ENCODE results near the gene CLCNKB. TPM values are rescaled to one million over a fixed set of nuclear protein-coding genes. Genes with fewer than 3 reads are reported as not detected.

CLCNKB gene
- total RNA-seq, 1 experiment from 2014 or later = 0.81 TPM

DNA sequence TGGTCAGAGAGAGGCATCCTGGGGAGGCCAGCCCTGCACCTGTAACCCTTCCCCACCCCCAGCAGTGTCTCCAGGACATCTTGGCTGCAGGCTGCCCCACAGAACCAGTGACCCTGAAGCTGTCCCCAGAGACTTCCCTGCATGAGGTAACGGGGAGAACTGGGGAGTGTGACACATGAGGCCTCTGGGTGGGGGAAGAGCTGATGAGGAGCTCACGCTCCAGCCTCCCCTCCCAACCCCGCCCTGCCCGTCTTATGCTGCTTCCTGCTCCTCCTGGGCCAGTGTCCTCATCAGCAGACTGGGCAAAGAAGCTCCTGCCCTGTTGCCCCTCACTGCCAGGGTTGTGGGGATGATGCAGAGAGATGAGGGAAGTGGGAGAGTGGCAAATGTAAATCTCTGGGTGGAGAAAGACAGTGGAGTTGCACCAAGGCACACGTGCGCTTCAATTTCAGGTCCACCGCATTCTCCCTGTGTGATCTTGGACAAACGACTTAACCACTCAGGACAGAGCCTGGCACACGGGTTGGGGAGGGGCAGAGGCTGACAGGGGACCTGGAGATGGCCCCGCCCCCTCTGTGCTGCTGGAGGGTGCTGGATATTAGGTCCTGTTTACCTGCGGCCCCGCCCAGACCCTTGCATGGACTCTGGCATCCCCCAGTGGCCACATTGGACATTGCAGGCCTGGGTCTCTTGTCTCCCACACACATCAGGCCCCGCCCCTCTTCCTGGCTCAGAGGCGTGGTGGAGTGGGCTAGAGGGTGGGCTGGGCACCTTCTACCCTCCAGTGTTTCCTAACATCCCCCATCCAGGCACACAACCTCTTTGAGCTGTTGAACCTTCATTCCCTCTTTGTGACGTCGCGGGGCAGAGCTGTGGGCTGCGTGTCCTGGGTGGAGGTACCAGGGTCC, 12.3 kb downstream of the CLCNKB start:
- H3K27ac ChIP-seq (ENCODE audit: low read depth, low read length) = no peak overlapping the region
- no TSS peak for BruUV-seq (replicated peaks)
- no peaks in the 10 kb centered on the region for H3K9me3 ChIP-seq (ENCODE audit: control insufficient read depth in 1 of 2, insufficient read depth in 1 of 2, low read depth in 1 of 2, low read length in 2 of 2)
- H3K4me3 ChIP-seq (replicated peaks in 1 of 2; ENCODE audit: low read depth in 1 of 2, low read length in 2 of 2) = no peak overlapping the region
- CTCF ChIA-PET = interaction anchor here (0.6 to 1.7 kb wide), 4 partner anchors 12 to 49 kb away, joined by 3 to 5 read pairs (median 4); no protein-coding TSS in a partner anchor
- H2AFZ ChIP-seq (ENCODE audit: low read depth, low read length, poor library complexity, severe bottlenecking) = no peak overlapping the region
- no peaks in the 10 kb centered on the region for H3K9me2 ChIP-seq (ENCODE audit: insufficient read depth)
- peaks cover 4 to 9% of the 10 kb centered on the region in 2 experiments; a peak in 3 of 4 replicates for H3K4me1 ChIP-seq (ENCODE audit: control insufficient read depth in 1 of 2, insufficient read depth in 2 of 2, low read length in 2 of 2)
- no peaks in the 10 kb centered on the region for H3K79me2 ChIP-seq (ENCODE audit: insufficient read depth, low read length)
- intact Hi-C loops (cut with micrococcal nuclease) = loop anchor here (1.0 kb wide), 1 partner anchor 47 kb away; no protein-coding TSS in a partner anchor
- H3K4me2 ChIP-seq (ENCODE audit: low read length) = peak overlapping the region; percentile 40; the same call in 1 of the 2 replicates
- peak; percentile 87 for DNase-seq (ENCODE audit: low read depth, low spot score)
- H3K27me3 ChIP-seq (ENCODE audit: insufficient read depth, low read length) = no peaks in the 10 kb centered on the region
- H3K36me3 ChIP-seq (ENCODE audit: control insufficient read depth in 1 of 2, insufficient read depth in 2 of 2, low read length in 2 of 2) = no peaks in the 10 kb centered on the region
- POLR2A ChIA-PET = no interaction called here
- no peaks in the 10 kb centered on the region for H4K20me1 ChIP-seq (ENCODE audit: insufficient read depth)
- peak; percentile 95 for ATAC-seq
- H3K9ac ChIP-seq (ENCODE audit: low read length) = no peak overlapping the region
- RAD21 ChIA-PET (ENCODE audit: low non-redundant PET in 1 of 2, low total read pairs in 2 of 2, uncharacterized antibody in 2 of 2, unreplicated experiment in 2 of 2) = interaction anchor here in 1 of 2 experiments (1.0 kb wide), 1 partner anchor 46 kb away, joined by 3 read pairs; no protein-coding TSS in a partner anchor
- TF ChIP-seq ZNF274 (IDR thresholded peaks at IDR 0.05; ENCODE audit: low read depth, low read length) = no peak
- TF ChIP-seq, protein P1, sequence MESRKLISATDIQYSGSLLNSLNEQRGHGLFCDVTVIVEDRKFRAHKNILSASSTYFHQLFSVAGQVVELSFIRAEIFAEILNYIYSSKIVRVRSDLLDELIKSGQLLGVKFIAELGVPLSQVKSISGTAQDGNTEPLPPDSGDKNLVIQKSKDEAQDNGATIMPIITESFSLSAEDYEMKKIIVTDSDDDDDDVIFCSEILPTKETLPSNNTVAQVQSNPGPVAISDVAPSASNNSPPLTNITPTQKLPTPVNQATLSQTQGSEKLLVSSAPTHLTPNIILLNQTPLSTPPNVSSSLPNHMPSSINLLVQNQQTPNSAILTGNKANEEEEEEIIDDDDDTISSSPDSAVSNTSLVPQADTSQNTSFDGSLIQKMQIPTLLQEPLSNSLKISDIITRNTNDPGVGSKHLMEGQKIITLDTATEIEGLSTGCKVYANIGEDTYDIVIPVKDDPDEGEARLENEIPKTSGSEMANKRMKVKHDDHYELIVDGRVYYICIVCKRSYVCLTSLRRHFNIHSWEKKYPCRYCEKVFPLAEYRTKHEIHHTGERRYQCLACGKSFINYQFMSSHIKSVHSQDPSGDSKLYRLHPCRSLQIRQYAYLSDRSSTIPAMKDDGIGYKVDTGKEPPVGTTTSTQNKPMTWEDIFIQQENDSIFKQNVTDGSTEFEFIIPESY (IDR thresholded peaks at IDR 0.05; ENCODE audit: extremely low read depth, insufficient replicate concordance, low read length) = no peak
- peak; percentile 28; the same call in 1 of the 2 replicates for TF ChIP-seq POLR2AphosphoS5 (IDR thresholded peaks at IDR 0.05; ENCODE audit: low read depth, low read length)
- TF ChIP-seq, protein P2, sequence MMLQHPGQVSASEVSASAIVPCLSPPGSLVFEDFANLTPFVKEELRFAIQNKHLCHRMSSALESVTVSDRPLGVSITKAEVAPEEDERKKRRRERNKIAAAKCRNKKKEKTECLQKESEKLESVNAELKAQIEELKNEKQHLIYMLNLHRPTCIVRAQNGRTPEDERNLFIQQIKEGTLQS (IDR thresholded peaks at IDR 0.05) = no peak
- no peak for TF ChIP-seq CBX3 (IDR thresholded peaks at IDR 0.05; ENCODE audit: low read depth)
- no peak for TF ChIP-seq SRF (IDR thresholded peaks at IDR 0.05; ENCODE audit: low read depth)
- TF ChIP-seq, protein P3, sequence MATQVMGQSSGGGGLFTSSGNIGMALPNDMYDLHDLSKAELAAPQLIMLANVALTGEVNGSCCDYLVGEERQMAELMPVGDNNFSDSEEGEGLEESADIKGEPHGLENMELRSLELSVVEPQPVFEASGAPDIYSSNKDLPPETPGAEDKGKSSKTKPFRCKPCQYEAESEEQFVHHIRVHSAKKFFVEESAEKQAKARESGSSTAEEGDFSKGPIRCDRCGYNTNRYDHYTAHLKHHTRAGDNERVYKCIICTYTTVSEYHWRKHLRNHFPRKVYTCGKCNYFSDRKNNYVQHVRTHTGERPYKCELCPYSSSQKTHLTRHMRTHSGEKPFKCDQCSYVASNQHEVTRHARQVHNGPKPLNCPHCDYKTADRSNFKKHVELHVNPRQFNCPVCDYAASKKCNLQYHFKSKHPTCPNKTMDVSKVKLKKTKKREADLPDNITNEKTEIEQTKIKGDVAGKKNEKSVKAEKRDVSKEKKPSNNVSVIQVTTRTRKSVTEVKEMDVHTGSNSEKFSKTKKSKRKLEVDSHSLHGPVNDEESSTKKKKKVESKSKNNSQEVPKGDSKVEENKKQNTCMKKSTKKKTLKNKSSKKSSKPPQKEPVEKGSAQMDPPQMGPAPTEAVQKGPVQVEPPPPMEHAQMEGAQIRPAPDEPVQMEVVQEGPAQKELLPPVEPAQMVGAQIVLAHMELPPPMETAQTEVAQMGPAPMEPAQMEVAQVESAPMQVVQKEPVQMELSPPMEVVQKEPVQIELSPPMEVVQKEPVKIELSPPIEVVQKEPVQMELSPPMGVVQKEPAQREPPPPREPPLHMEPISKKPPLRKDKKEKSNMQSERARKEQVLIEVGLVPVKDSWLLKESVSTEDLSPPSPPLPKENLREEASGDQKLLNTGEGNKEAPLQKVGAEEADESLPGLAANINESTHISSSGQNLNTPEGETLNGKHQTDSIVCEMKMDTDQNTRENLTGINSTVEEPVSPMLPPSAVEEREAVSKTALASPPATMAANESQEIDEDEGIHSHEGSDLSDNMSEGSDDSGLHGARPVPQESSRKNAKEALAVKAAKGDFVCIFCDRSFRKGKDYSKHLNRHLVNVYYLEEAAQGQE (IDR thresholded peaks at IDR 0.05; ENCODE audit: low read depth) = no peak
- no peak for TF ChIP-seq SIN3A (IDR thresholded peaks at IDR 0.05; ENCODE audit: low read depth)
- no peak for TF ChIP-seq YY1 (IDR thresholded peaks at IDR 0.05; ENCODE audit: extremely low read depth, insufficient replicate concordance, low read depth, low read length)
- TF ChIP-seq, protein P4, sequence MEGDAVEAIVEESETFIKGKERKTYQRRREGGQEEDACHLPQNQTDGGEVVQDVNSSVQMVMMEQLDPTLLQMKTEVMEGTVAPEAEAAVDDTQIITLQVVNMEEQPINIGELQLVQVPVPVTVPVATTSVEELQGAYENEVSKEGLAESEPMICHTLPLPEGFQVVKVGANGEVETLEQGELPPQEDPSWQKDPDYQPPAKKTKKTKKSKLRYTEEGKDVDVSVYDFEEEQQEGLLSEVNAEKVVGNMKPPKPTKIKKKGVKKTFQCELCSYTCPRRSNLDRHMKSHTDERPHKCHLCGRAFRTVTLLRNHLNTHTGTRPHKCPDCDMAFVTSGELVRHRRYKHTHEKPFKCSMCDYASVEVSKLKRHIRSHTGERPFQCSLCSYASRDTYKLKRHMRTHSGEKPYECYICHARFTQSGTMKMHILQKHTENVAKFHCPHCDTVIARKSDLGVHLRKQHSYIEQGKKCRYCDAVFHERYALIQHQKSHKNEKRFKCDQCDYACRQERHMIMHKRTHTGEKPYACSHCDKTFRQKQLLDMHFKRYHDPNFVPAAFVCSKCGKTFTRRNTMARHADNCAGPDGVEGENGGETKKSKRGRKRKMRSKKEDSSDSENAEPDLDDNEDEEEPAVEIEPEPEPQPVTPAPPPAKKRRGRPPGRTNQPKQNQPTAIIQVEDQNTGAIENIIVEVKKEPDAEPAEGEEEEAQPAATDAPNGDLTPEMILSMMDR (IDR thresholded peaks at IDR 0.05 in 2 of 3, conservative IDR thresholded peaks at IDR 0.05 in 1 of 3; ENCODE audit: borderline replicate concordance in 1 of 3, insufficient read depth in 1 of 3, low read depth in 2 of 3, low read length in 2 of 3) = peak; percentile 86 to 96 (median 88)
- no peak for TF ChIP-seq EZH2 (IDR thresholded peaks at IDR 0.05)
- TF ChIP-seq POLR2A (IDR thresholded peaks at IDR 0.05; ENCODE audit: borderline replicate concordance, extremely low read depth, insufficient read depth, insufficient read length) = no peak
- no peak for TF ChIP-seq CEBPB (IDR thresholded peaks at IDR 0.05; ENCODE audit: low read depth)
- TF ChIP-seq, protein P5, sequence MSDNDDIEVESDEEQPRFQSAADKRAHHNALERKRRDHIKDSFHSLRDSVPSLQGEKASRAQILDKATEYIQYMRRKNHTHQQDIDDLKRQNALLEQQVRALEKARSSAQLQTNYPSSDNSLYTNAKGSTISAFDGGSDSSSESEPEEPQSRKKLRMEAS (IDR thresholded peaks at IDR 0.05) = no peak
- TF ChIP-seq TCF7L2 (IDR thresholded peaks at IDR 0.05; ENCODE audit: borderline replicate concordance, extremely low read depth, insufficient read depth, insufficient read length) = no peak
- TF ChIP-seq ZFX (IDR thresholded peaks at IDR 0.05) = no peak
- peak; percentile 97 for TF ChIP-seq RAD21 (IDR thresholded peaks at IDR 0.05; ENCODE audit: low read depth)

Data from HCT116 (cell line).